CD1c-positive myeloid dendritic cell (primary cell): ENCODE data around the gene SIAH3.
"Not testable (repeated sequence)": the region's sequence is repeated elsewhere in the genome, so short reads cannot be mapped to it uniquely, and the experiment has no call there.

ENCODE experiments used
- DNase-seq: peaks from one replicate; pipeline ENCODE4 v3.0.0-alpha.2; 2016; ENCODE audit errors: extremely low spot score

The SIAH3 gene

GRCh38 chr13:45851171-45851921, at the start of gene SIAH3:
TSS of gene SIAH3 (minus strand) at chr13:45851753. CDS start at chr13:45851629, 124 bp downstream.
- peak; percentile 11 for DNase-seq

GRCh38 chr13:45899406-45899805, 47.9 kb upstream of the SIAH3 start:
- no peak for DNase-seq

- no peak for DNase-seq
Measured at GRCh38 chr13:45897562-45897961, 46.0 kb upstream of the SIAH3 start.

- DNase-seq: no peak
Measured at GRCh38 chr13:45896285-45896684, 44.7 kb upstream of the SIAH3 start.

GRCh38 chr13:45895881-45896280, 44.3 kb upstream of the SIAH3 start:
- no peak for DNase-seq

- no peak for DNase-seq
Measured at GRCh38 chr13:45892513-45892912, 41.0 kb upstream of the SIAH3 start.

- DNase-seq: no peak
Measured at GRCh38 chr13:45889590-45890243, 38.2 kb upstream of the SIAH3 start.

- DNase-seq: no peak
Measured at GRCh38 chr13:45886466-45886865, 34.9 kb upstream of the SIAH3 start.

- DNase-seq: no peak
Measured at GRCh38 chr13:45885194-45885593, 33.6 kb upstream of the SIAH3 start.

GRCh38 chr13:45882626-45883025, 31.1 kb upstream of the SIAH3 start:
- DNase-seq: no peak

- DNase-seq: no peak
Measured at GRCh38 chr13:45881353-45881752, 29.8 kb upstream of the SIAH3 start.

- no peak for DNase-seq
Measured at GRCh38 chr13:45880242-45880641, 28.7 kb upstream of the SIAH3 start.

GRCh38 chr13:45879666-45880065, 28.1 kb upstream of the SIAH3 start:
- no peak for DNase-seq

GRCh38 chr13:45878966-45879365, 27.4 kb upstream of the SIAH3 start:
- no peak for DNase-seq

- DNase-seq: no peak
Measured at GRCh38 chr13:45876781-45877180, 25.2 kb upstream of the SIAH3 start.

GRCh38 chr13:45875951-45876350, 24.4 kb upstream of the SIAH3 start:
- DNase-seq: no peak

GRCh38 chr13:45873491-45874325, 22.2 kb upstream of the SIAH3 start:
- no peak for DNase-seq

- no peak for DNase-seq
Measured at GRCh38 chr13:45872566-45872965, 21.0 kb upstream of the SIAH3 start.

GRCh38 chr13:45871201-45871600, 19.6 kb upstream of the SIAH3 start:
- DNase-seq: not testable (repeated sequence)

GRCh38 chr13:45870232-45870631, 18.7 kb upstream of the SIAH3 start:
- DNase-seq: no peak

GRCh38 chr13:45865414-45865813, 13.9 kb upstream of the SIAH3 start:
- DNase-seq: no peak
